Effector CD4-positive, alpha-beta T cell (primary cell): ENCODE data around the gene CDK18.

Source experiments
- DNase-seq: peaks from one replicate; pipeline ENCODE4 v3.0.0-alpha.2; 2020

Gene CDK18

DNA sequence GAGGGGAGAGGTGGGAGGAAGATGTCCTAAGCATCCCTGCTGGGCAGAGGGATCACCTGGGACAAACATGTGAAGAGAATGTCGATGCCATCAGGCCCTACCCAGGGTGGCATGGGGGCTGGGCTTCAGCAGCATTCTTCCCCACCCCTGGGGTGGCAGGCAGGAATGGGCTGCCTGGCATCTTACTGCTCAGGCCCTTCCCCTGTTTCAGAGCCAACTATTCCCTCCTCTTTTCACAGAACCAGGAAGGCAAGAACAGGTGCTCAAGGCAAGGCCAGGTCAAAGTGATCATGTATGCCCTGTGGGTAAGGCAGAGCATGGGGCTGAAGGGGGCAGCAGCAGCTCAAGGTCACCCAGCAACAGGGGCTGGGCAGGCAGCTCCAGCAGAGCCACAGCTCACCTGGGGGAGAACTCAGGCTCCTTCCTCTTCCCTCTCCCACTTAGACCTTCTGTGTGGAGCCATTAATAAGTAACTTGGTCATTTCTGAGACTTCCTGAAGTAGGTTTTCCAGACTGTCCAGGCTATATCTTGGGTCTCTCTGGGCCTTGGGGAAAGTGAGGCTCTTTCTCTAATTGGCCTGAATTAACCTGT, 70.9 kb downstream of the CDK18 start:
- no peak for DNase-seq

- DNase-seq: no peak
These were observed 71.5 kb downstream of the CDK18 start for GRCh38 chr1:205576011-205576410.

DNA sequence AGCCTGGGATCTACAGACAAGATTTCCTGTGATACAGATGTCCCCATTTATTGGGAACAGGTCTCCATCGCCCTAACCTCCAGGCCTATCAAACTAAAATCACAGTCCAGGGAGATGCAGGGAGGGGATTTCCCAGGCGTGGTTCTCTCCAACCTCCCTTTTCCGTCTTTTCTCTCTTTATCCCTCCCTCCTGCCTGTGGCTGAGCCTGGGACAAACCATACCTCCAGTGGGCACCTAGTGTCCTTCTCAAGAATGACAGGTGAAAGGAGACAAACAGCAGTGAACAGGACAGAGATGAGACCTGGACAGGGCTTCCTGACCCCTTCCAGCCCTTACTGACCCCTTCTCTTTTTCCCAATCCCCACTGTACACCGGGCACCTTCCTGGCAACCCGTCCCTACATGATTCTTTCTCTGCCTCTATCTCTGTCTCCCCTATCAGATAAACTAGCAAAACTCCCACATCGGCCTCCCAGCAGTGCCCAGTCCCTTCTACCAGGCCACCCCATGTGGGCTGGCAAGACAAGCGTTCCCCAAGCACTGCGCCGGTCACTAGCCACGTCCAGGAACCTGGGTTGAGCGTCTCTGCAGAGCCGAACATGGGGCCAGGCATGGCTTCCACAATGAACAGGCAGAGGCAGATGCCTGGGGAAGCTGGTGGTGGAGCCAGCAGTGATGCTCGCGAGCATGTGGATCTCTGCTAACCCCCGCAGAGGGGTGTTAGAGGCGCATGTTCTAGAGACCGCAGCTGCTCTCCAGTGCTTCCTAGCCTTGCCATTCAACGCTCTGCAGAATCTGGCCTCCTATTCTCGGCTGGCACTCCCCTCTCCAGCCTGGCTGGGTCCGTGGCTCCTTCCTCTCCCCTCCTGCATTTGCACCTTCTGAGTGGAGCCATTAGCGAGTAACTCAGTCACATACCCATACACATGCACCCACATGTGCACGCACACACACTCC, 72.6 kb downstream of the CDK18 start:
- no peak for DNase-seq

DNA sequence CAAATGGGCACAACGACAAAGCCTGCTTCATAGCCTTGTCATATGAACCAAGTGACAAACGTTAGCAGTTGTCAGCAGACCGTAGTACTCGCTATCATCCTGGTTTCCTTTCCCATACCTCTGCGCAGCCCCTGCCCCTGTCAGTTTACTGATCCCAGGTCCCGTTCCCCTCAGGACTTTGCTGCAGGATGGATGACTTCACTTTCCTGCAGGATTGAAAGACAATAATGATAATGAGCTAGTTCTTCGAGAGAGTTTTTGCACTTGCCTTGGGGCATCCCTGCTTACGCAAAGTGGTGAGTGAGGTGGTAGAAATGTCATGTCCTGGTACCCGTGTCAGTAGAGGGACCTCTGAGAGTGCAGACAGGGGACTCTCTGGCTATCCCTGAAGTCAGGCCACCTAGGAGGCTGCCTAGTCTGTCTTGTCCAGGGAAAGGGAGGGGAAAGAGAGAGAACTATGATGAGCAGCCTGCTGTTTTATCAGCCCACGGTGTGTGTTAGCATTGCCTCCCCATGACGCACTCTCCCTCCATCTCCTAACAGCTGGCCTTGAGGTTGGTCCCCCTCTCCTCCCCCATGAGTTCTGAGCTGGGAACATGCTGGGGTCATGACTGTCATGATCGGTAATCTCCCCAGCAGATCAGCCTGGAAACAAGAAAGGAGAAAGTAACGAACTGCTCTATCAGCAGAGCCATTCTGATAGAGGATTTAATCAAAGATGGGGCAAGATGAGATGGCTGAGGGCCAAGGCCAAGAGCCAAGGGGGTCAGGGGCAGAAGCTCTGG, 73.6 kb downstream of the CDK18 start:
- no peak for DNase-seq

DNA sequence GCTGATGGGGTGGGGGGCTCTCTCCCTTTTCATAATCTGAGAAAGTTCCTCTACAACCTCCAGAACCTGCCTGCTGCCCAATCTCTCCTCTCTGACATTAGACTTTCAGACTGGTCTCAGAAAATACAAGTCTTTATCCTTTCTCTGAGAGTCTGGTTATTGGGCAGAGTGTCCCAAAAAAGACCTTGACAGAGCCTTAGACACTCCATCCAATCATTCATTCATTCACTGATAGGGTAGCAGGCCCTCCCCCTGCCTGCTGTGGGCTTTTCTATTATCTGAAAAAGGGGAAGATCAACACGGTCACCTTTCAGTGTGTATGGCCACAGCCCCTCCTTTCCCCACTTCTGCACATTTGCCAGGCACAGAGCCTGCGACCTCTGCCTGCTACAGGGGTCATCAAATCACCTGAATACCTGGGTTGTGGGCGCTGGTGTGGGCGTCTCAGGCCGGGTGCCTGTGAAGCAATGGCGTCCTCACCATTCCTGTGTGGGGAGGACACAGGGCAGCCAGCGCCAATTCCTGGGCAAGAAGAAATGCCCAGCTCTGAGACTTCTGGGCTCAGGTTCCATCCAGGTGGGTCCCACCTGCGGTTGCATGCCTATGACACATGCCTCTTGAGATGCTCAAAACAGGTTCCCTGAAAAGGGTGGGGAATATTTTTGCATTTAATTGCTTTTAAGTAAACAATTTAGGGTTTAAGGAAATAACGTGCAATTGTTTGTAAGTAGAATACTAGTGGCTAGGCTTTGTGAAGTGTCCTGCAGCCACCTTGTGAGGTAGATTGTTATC, 74.5 kb downstream of the CDK18 start:
- DNase-seq: no peak

DNA sequence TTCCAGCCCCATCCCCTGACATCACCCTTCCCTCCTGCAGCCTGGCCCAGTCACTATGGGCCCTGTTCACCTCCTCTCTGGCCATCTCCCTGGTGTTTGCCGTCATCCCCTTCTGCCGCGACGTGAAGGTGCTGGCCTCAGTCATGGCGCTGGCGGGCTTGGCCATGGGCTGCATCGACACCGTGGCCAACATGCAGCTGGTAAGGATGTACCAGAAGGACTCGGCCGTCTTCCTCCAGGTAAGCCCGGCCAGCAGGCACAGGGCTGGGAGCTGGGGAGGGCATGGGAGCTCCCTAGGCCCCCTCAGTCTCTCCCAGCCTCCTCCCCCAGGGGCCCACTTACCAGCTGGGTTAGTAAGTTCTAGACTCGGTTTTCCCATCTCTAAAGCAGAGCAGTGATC, 75.2 kb downstream of the CDK18 start:
- DNase-seq: no peak

GRCh38 chr1:205580140-205580922, 75.9 kb downstream of the CDK18 start:
- DNase-seq: no peak

GRCh38 chr1:205580923-205581180, 76.4 kb downstream of the CDK18 start:
- no peak for DNase-seq

- no peak for DNase-seq
These were observed 77.0 kb downstream of the CDK18 start for GRCh38 chr1:205581321-205581980.

DNA sequence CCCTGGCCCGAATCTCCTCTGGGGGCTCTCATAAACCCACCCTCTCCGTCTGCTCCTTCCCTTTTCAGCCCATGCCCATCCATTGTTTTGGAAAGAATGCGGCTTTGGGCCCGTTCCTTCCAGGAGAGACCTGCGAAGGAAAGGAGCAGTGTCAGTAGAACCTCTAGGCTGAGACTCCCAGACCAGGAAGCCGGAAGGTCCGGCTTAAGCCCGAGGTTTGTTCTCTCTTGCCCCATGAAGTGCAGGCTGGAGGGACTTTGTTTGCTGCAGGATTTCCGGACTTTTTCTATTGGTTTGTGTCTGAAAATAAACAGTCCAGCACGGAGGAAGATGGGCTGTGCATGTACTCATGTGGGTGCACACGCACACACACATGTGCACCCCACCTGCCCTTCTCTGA, 77.6 kb downstream of the CDK18 start:
- no peak for DNase-seq
